ENCODE measurements around the gene OR11A1.

Gene OR11A1

DNA sequence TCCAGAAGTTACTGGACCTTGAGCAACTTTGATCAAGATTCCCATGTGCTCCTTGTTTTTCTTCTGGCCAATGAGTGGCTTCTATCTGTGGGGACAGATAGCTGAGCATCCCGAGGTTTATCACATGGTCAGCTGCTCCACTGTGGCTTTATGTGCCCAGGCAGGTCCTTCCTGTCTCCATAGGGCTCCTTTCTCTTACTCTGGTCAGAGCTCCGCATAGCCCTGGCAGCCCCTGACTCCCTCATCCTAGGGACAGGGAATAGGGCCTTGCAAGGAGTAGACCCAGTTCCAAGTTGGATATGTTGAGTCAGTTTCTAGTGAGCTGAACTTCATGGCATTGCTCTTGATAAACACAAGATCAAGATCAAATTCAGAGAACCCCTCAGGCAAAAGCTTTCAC is 37.3 kb upstream of the OR11A1 start:
- H3K27ac ChIP-seq (ENCODE audit: low read length) = no peak overlapping the region
- no peak overlapping the region for H3K9ac ChIP-seq (ENCODE audit: low read length in 2 of 2)
- peaks cover 0 to 2% of the 10 kb centered on the region in 2 donors for H3K27me3 ChIP-seq (ENCODE audit: control insufficient read depth in 1 of 2, insufficient read depth in 2 of 2, low read length in 2 of 2)
- no peak overlapping the region for H3K4me3 ChIP-seq (ENCODE audit: low read length in 2 of 2)
- H3K4me1 ChIP-seq (ENCODE audit: control insufficient read depth, insufficient read depth, low read length) = no peaks in the 10 kb centered on the region
- H3K9me3 ChIP-seq (ENCODE audit: control insufficient read depth in 2 of 2, low read length in 2 of 2) = no peaks in the 10 kb centered on the region
- H3K36me3 ChIP-seq (ENCODE audit: control insufficient read depth in 2 of 2, insufficient read depth in 2 of 2, low read length in 2 of 2) = no peaks in the 10 kb centered on the region

DNA sequence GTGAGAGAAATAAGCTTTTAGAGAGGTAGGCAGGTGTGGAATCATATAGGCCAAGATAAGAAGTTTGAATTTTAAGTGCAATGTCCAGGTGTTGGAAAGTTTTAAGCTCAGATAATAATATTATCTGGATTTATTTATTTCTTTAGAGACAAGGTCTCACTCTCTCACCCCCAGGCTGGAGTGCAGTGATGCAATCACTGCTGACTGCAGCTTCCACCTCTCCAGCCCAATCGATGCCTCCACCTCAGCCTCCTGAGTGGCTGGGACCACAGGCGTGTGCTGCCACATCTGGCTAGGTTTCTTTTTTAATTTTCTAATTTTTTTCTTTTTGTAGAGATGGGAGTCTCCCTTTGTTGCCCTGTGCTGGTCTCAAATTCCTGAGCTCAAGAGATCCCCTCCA is 36.4 kb upstream of the OR11A1 start:
- Histone ChIP-seq H3K4me1 (ENCODE audit: control insufficient read depth, insufficient read depth, low read length) (no peaks in the 10 kb centered on the region), H3K36me3 (ENCODE audit: control insufficient read depth in 2 of 2, insufficient read depth in 2 of 2, low read length in 2 of 2) (no peaks in the 10 kb centered on the region), H3K9me3 (ENCODE audit: control insufficient read depth in 2 of 2, low read length in 2 of 2) (no peaks in the 10 kb centered on the region), H3K27me3 (ENCODE audit: control insufficient read depth in 1 of 2, insufficient read depth in 2 of 2, low read length in 2 of 2) (peaks cover 0 to 2% of the 10 kb centered on the region in 2 donors), H3K9ac (ENCODE audit: low read length in 2 of 2) (no peak overlapping the region), H3K27ac (ENCODE audit: low read length) (no peak overlapping the region), H3K4me3 (ENCODE audit: low read length in 2 of 2) (no peak overlapping the region)

DNA sequence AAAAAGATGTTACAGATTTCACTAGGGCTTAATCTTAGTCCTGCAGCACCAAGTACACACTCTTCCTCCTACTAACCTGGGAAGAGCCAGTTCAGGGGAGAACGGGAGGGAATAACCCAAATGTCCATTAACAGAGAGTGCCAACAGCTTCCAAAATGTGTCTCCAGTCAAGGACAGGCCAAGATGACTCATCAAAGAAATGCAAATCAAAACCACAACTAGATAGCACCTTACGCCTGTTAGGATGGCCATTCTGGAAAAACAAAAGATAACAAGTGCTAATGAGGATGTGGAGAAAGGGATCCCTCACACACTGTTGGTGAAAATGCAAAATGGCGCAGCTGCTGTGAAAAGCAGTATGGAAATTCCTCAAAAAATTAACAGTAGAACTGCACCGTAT is 34.7 kb upstream of the OR11A1 start:
- Histone ChIP-seq H3K4me3 (ENCODE audit: low read length in 2 of 2) (no peak overlapping the region), H3K4me1 (ENCODE audit: control insufficient read depth, insufficient read depth, low read length) (no peaks in the 10 kb centered on the region), H3K9me3 (ENCODE audit: control insufficient read depth in 2 of 2, low read length in 2 of 2) (no peaks in the 10 kb centered on the region), H3K27me3 (ENCODE audit: control insufficient read depth in 1 of 2, insufficient read depth in 2 of 2, low read length in 2 of 2) (peaks cover 0 to 2% of the 10 kb centered on the region in 2 donors), H3K27ac (ENCODE audit: low read length) (no peak overlapping the region), H3K36me3 (ENCODE audit: control insufficient read depth in 2 of 2, insufficient read depth in 2 of 2, low read length in 2 of 2) (no peaks in the 10 kb centered on the region), H3K9ac (ENCODE audit: low read length in 2 of 2) (no peak overlapping the region)

DNA sequence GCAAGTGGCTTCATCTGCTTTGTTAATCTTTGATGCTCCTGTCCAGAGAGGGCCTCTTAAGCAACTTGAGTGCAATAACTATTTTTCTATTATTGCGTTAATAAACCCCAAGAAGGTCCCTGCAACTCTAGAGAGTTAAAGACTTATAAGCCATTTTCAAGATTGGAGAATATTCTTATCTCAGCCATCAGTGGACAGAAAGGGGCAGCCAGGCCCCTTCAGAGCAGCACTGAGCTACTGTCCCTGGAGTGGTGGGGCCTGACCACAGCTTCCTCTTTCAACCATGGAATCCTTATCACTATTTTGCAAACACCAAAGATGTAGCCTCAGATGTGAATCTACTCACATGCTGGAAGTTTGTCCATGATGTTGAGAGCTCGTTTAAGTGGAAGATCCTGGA is 33.7 kb upstream of the OR11A1 start:
- no peaks in the 10 kb centered on the region for H3K36me3 ChIP-seq (ENCODE audit: control insufficient read depth in 2 of 2, insufficient read depth in 2 of 2, low read length in 2 of 2)
- H3K4me1 ChIP-seq (ENCODE audit: control insufficient read depth, insufficient read depth, low read length) = no peaks in the 10 kb centered on the region
- no peak overlapping the region for H3K4me3 ChIP-seq (ENCODE audit: low read length in 2 of 2)
- no peaks in the 10 kb centered on the region for H3K9me3 ChIP-seq (ENCODE audit: control insufficient read depth in 2 of 2, low read length in 2 of 2)
- no peak overlapping the region for H3K27ac ChIP-seq (ENCODE audit: low read length)
- no peaks in the 10 kb centered on the region for H3K27me3 ChIP-seq (ENCODE audit: control insufficient read depth in 1 of 2, insufficient read depth in 2 of 2, low read length in 2 of 2)
- H3K9ac ChIP-seq (ENCODE audit: low read length in 2 of 2) = no peak overlapping the region

DNA sequence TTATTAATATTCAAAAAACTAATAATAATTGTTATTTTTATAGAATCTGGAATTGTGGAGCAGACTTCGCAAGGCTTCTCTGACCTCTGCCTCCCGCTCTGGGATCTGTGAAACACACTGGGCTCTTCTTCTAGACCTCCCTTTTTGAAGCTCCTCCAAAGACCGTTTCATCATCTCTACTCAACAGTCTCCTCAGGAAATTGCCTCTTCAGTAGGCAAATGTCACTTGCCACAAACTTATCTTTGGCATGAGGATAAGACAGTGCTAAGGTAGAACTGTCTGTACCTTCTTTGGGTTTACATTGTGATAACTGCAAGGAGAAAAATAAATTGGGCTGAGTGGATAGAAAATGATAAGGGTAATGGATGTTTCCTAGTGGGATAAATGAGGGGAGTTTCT is 33.2 kb upstream of the OR11A1 start:
- Histone ChIP-seq H3K9ac (ENCODE audit: low read length in 2 of 2) (no peak overlapping the region), H3K4me3 (ENCODE audit: low read length in 2 of 2) (no peak overlapping the region), H3K36me3 (ENCODE audit: control insufficient read depth in 2 of 2, insufficient read depth in 2 of 2, low read length in 2 of 2) (no peaks in the 10 kb centered on the region), H3K4me1 (ENCODE audit: control insufficient read depth, insufficient read depth, low read length) (no peaks in the 10 kb centered on the region), H3K9me3 (ENCODE audit: control insufficient read depth in 2 of 2, low read length in 2 of 2) (no peaks in the 10 kb centered on the region), H3K27me3 (ENCODE audit: control insufficient read depth in 1 of 2, insufficient read depth in 2 of 2, low read length in 2 of 2) (no peaks in the 10 kb centered on the region), H3K27ac (ENCODE audit: low read length) (no peak overlapping the region)

DNA sequence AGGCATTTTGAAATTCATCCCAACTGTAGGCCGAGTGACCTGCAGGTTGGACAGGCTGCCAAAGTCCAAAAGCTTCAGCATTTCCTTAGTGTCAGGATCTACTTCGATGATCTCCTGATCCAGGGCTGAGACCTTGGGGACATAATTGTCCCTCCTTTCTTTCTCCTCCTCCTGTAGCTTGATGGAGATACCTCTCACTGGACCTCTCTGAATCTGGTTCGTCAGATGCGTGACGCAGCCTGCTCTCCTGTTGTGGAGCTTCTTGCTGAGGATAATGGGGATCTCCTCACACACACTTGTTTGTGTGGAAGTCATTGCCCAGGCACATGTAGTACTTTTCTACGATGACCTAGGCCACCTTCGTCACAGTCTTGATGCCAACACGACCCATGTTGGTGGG is 32.4 kb upstream of the OR11A1 start:
- Histone ChIP-seq H3K36me3 (ENCODE audit: control insufficient read depth in 2 of 2, insufficient read depth in 2 of 2, low read length in 2 of 2) (no peaks in the 10 kb centered on the region), H3K27ac (ENCODE audit: low read length) (no peak overlapping the region), H3K4me1 (ENCODE audit: control insufficient read depth, insufficient read depth, low read length) (no peaks in the 10 kb centered on the region), H3K4me3 (ENCODE audit: low read length in 2 of 2) (no peak overlapping the region), H3K9me3 (ENCODE audit: control insufficient read depth in 2 of 2, low read length in 2 of 2) (no peaks in the 10 kb centered on the region), H3K9ac (ENCODE audit: low read length in 2 of 2) (no peak overlapping the region), H3K27me3 (ENCODE audit: control insufficient read depth in 1 of 2, insufficient read depth in 2 of 2, low read length in 2 of 2) (no peaks in the 10 kb centered on the region)

DNA sequence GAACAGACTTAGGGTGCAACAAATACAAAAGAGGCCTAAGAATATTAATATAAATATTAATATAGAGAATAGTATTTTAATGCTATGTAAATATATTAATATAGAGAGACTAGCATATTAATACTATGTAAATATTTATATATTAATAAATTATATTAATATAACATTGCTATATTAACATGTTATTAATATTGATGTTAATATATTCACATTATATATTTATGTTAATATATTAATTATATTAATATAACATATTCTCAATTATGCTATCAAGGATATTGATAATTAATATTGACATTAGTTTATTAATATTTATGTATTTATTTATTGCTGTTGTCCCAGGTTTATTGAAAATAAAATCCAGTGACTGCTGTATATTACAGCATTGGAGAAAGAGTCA is 32.0 kb upstream of the OR11A1 start:
- no peaks in the 10 kb centered on the region for H3K4me1 ChIP-seq (ENCODE audit: control insufficient read depth, insufficient read depth, low read length)
- no peak overlapping the region for H3K9ac ChIP-seq (ENCODE audit: low read length in 2 of 2)
- no peaks in the 10 kb centered on the region for H3K9me3 ChIP-seq (ENCODE audit: control insufficient read depth in 2 of 2, low read length in 2 of 2)
- H3K27ac ChIP-seq (ENCODE audit: low read length) = no peak overlapping the region
- no peak overlapping the region for H3K4me3 ChIP-seq (ENCODE audit: low read length in 2 of 2)
- no peaks in the 10 kb centered on the region for H3K27me3 ChIP-seq (ENCODE audit: control insufficient read depth in 1 of 2, insufficient read depth in 2 of 2, low read length in 2 of 2)
- H3K36me3 ChIP-seq (ENCODE audit: control insufficient read depth in 2 of 2, insufficient read depth in 2 of 2, low read length in 2 of 2) = no peaks in the 10 kb centered on the region

DNA sequence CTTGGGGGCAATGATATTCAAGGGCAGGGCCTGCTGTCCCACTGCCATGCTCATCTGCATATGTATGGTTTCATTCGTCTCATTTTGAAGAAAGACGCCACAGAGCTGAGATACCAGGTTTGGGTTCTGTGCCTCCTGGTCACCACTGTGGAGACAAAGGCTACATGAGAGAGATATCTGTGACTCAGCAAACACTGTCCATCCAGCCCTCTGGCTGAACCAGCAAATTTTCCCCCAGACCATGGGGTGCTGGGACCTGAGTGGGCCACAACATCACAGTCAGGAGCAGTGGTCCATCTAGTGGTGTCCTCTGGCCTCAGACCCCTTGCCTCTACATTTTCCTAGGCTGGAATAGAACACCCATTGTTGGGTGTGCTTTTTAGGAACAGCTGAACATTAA is 30.8 kb upstream of the OR11A1 start, which contains the start of gene MAS1L:
TSS of gene MAS1L (minus strand) at position 297 of the 400 bp plus-strand sequence. CDS start at position 243, 54 bp downstream.
- Histone ChIP-seq H3K27ac (ENCODE audit: low read length) (no peak within 1 kb of the TSS), H3K4me3 (ENCODE audit: low read length in 2 of 2) (no peak within 1 kb of the TSS), H3K9me3 (ENCODE audit: control insufficient read depth in 2 of 2, low read length in 2 of 2) (no peaks in the 10 kb centered on the region), H3K27me3 (ENCODE audit: control insufficient read depth in 1 of 2, insufficient read depth in 2 of 2, low read length in 2 of 2) (no peaks in the 10 kb centered on the region), H3K4me1 (ENCODE audit: control insufficient read depth, insufficient read depth, low read length) (no peaks in the 10 kb centered on the region), H3K9ac (ENCODE audit: low read length in 2 of 2) (no peak within 1 kb of the TSS), H3K36me3 (ENCODE audit: control insufficient read depth in 2 of 2, insufficient read depth in 2 of 2, low read length in 2 of 2) (no peaks in the 10 kb centered on the region)

DNA sequence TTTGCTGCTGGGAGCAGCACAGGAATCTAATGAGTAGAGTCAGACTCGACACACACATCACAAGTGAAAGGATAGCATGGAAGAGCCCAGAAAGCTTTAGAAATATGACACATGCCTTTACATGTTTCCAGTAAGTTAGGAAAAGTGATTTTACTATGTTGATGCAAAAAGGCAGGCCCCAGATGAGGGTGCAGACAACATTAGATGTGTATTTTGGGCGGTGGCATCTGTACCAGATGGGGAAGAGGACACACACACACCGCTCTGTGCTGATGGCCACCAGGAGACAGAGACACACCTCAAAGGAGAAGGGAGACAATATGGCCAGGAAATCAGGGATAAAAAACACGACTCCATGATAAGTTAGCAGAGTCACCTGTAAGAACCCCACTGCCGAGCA is 30.3 kb upstream of the OR11A1 start:
- H3K27me3 ChIP-seq (ENCODE audit: control insufficient read depth in 1 of 2, insufficient read depth in 2 of 2, low read length in 2 of 2) = no peaks in the 10 kb centered on the region
- no peaks in the 10 kb centered on the region for H3K9me3 ChIP-seq (ENCODE audit: control insufficient read depth in 2 of 2, low read length in 2 of 2)
- H3K4me1 ChIP-seq (ENCODE audit: control insufficient read depth, insufficient read depth, low read length) = no peaks in the 10 kb centered on the region

DNA sequence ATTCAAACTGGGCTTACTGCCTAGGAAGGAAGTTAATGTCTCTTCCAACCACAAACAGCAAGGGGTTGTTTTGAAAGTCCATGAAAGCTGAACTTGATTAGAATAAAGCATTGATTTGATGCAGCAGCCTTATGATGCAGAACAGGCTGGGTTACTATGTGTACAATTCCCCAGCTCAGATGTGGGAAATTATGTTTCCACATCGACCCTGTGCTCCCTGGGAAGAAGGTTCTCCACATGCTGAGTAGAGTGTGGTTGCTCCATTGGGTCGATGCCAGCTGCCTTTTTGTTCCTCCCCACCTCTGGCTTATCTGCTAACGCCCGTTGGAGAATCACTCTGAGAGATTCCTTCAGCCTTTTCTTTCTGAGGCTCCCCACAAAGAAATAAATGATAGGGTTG is 29.7 kb upstream of the OR11A1 start:
- Histone ChIP-seq H3K4me1 (ENCODE audit: control insufficient read depth, insufficient read depth, low read length) (no peaks in the 10 kb centered on the region), H3K9ac (ENCODE audit: low read length in 2 of 2) (no peak overlapping the region), H3K4me3 (ENCODE audit: low read length in 2 of 2) (no peak overlapping the region), H3K36me3 (ENCODE audit: control insufficient read depth in 2 of 2, insufficient read depth in 2 of 2, low read length in 2 of 2) (no peaks in the 10 kb centered on the region), H3K27me3 (ENCODE audit: control insufficient read depth in 1 of 2, insufficient read depth in 2 of 2, low read length in 2 of 2) (no peaks in the 10 kb centered on the region), H3K9me3 (ENCODE audit: control insufficient read depth in 2 of 2, low read length in 2 of 2) (no peaks in the 10 kb centered on the region), H3K27ac (ENCODE audit: low read length) (no peak overlapping the region)

More for the DNA sequence above, 30.3 kb upstream of the OR11A1 start:
- no peak overlapping the region for H3K27ac ChIP-seq (ENCODE audit: low read length)
- H3K9ac ChIP-seq (ENCODE audit: low read length in 2 of 2) = no peak overlapping the region
- no peak overlapping the region for H3K4me3 ChIP-seq (ENCODE audit: low read length in 2 of 2)
- H3K36me3 ChIP-seq (ENCODE audit: control insufficient read depth in 2 of 2, insufficient read depth in 2 of 2, low read length in 2 of 2) = no peaks in the 10 kb centered on the region

DNA sequence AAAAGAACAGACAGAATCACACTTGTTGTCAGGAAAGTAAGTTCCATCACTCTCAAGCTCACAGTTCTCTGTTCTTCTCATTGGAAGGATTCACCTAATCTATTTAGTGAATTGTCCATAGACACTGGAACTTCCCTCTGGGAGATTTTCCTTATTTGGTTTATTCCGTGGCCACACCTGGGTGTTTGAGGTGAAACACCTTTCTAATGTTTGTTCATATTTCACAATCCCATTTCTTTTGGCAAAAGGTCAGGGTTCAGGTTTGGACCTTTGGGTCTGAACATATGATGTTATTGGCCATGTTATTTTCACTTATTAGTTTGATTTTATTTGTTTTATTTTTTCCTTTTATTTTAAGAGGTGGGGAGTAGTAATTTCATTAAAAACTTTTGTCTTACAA is 26.9 kb upstream of the OR11A1 start:
- no peaks in the 10 kb centered on the region for H3K4me1 ChIP-seq (ENCODE audit: control insufficient read depth, insufficient read depth, low read length)
- no peak overlapping the region for H3K27ac ChIP-seq (ENCODE audit: low read length)
- H3K9ac ChIP-seq (ENCODE audit: low read length in 2 of 2) = no peak overlapping the region
- no peaks in the 10 kb centered on the region for H3K36me3 ChIP-seq (ENCODE audit: control insufficient read depth in 2 of 2, insufficient read depth in 2 of 2, low read length in 2 of 2)
- H3K27me3 ChIP-seq (ENCODE audit: control insufficient read depth in 1 of 2, insufficient read depth in 2 of 2, low read length in 2 of 2) = no peaks in the 10 kb centered on the region
- H3K9me3 ChIP-seq (ENCODE audit: control insufficient read depth in 2 of 2, low read length in 2 of 2) = no peaks in the 10 kb centered on the region
- no peak overlapping the region for H3K4me3 ChIP-seq (ENCODE audit: low read length in 2 of 2)
